GM12892 (cell line): Measurements from ENCODE around the gene ZNF605.
A peak's percentile ranks its signal among the peaks of the same experiment; 100 is the strongest.
"Not testable (repeated sequence)": the region's sequence is repeated elsewhere in the genome, so short reads cannot be mapped to it uniquely, and the experiment has no call there.

Experiments
- DNase-seq: peaks from one replicate; pipeline ENCODE4 v3.0.0; 2011; ENCODE audit not compliant: insufficient read length
- FAIRE-seq: peaks from 2 replicates; lab custom pipeline; 2011; peaks lifted over from hg19 to GRCh38; lab: Jason Lieb, UNC
- POLR2A ChIP-seq: IDR thresholded peaks from 2 replicates; pipeline ENCODE4 v1.6.1; 2011; ENCODE audit warnings: low read depth, low read length, control low read depth
- POLR2AphosphoS5 ChIP-seq: IDR thresholded peaks from 2 replicates; pipeline ENCODE4 v1.6.1; 2011; ENCODE audit warnings: low read depth, low read length, control low read depth
- TAF1 ChIP-seq: IDR thresholded peaks from 2 replicates; pipeline ENCODE4 v1.6.1; 2011; ENCODE audit warnings: low read depth, mild to moderate bottlenecking, control low read depth, low read length, borderline replicate concordance

ZNF605 gene

DNA sequence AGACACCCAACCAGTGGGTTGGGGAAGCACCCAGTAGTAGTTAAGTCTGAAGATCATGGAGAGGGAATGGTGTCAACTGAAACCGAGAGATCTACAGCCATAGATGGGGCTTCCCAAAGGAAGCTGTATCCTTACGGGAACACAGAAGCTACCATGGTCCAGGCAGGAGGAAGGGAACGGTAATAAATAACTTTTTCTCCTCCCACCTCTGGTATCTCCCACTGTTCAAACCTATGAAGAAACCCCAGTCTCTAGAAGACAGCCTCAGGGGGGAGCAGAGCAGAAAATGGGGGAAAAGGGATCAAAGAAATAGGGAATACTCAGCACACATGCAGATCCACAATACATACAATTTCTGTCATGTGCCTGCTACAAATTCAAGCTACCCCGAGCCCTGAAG is 33.4 kb downstream of the ZNF605 start:
- TF ChIP-seq TAF1 (no peak), POLR2A (no peak), POLR2AphosphoS5 (no peak)
- DNase-seq = no peak
- no peak for FAIRE-seq

GRCh38 chr12:132921685-132922084 is 34.4 kb downstream of the ZNF605 start:
- TF ChIP-seq TAF1 = no peak
- FAIRE-seq = no peak
- DNase-seq = no peak

GRCh38 chr12:132918680-132919079 is 37.4 kb downstream of the ZNF605 start:
- TF ChIP-seq POLR2A (no peak), POLR2AphosphoS5 (no peak), TAF1 (no peak)
- DNase-seq (no peak), FAIRE-seq (no peak)

GRCh38 chr12:132909030-132909368 is 47.1 kb downstream of the ZNF605 start:
- DNase-seq = no peak
- no peak for FAIRE-seq
- no peak for TF ChIP-seq POLR2A
- no peak for TF ChIP-seq TAF1
- no peak for TF ChIP-seq POLR2AphosphoS5

DNA sequence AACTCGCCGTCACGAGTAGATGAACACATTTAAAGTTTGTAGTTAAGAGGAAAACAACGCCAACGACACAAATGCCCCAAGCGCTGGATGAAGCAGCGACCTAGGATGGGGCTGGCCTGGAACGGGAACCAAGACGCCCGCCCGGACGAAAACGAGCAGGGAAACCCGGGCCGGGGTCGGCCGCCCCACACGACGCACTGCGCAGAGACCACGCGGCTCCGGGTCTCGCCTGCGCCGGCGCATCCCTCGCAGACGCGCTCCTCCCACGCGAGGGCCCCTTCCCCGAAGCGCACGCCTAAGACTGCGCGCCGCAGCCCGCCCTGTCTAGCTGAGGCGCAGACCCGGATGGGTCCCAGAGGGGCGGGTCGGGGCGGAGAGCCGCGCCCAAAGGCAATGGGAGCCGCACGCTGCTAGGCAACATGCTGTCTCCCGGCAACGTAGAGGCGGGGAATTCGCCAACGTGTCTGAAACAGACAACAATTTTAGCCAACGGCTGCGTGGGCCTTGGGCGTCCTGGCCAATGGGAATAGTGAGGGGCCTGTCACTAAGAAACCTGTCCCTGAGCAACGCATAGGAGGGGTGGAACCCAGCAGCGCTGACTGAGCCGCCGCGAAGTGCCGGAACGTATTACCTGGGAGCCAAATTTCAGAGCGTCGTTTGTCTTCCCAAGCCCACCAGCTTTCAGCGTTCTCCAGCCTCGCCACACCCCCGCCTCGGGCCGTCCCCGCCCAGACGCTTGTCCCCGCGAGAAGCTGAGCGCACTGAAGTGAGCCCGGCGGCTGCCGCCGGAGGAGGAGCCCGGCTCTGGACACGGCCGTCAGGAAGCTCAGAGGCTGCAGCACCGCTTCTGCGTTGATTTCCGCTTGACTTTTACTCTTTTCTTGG is 47.7 kb downstream of the ZNF605 start:
- peak; percentile 65 for FAIRE-seq
- DNase-seq = peak; percentile 70
- no peak for TF ChIP-seq POLR2AphosphoS5
- no peak for TF ChIP-seq TAF1
- TF ChIP-seq POLR2A = no peak

- DNase-seq, FAIRE-seq: not testable (repeated sequence)
These were observed 48.3 kb downstream of the ZNF605 start for GRCh38 chr12:132907789-132908144.

- TF ChIP-seq POLR2AphosphoS5 (no peak), TAF1 (no peak), POLR2A (no peak)
- DNase-seq (no peak), FAIRE-seq (no peak)
These were observed 48.9 kb downstream of the ZNF605 start for GRCh38 chr12:132907216-132907615.

DNA sequence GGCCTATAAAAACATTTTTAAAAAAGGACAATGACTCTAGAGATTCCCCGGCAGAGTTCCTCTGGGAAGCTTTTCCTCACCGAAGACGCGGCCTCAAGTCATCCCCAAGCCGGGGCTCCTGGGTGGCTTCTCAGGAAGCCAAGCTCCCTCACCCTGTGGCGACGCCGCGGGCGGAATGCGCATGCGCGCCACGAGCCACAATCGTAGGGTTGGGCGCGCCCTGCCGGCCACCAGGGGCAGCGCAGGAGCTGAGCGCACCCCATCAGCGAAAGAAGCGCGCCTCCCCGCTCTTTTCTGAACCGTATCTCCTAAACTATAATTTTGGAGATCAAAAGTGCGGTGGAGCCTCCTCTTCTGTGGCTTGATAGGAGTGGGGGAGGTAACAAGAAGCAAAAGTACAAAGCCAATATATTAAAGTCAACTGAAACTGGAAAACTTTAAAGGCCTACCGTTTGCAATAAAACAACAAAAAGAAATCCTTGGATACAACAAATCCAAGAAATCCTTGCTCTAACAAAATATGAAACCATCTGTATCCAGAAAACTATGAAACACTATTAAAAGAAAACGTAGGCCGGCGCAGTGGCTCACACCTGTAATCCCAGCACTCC is 51.3 kb downstream of the ZNF605 start:
- TF ChIP-seq TAF1 = no peak
- no peak for TF ChIP-seq POLR2AphosphoS5
- no peak for TF ChIP-seq POLR2A
- DNase-seq (peak; percentile 55), FAIRE-seq (no peak)

- FAIRE-seq (no peak), DNase-seq (no peak)
- TF ChIP-seq POLR2AphosphoS5 (no peak), TAF1 (no peak), POLR2A (no peak)
These were observed 57.1 kb downstream of the ZNF605 start for GRCh38 chr12:132899033-132899432.

DNA sequence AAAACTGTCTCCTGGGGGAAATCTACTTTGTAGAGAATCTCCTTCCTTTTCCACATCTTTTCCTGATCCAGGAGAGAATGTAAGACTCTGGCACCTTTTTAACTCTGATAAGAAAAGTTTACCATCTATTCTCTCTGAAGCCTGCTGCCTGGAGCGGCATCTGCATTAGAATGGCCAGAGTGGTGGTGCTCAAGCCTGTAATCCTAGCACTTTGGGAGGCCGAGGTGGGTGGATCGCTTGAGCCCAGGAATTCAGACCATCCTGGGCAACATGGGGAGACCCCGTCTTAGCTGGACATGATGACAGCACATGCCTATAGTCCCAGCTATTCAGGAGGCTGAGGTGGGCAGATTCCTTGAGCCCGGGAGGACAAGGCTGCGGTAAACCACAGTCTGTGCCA is 67.3 kb downstream of the ZNF605 start:
- DNase-seq = no peak
- FAIRE-seq = no peak
- TF ChIP-seq POLR2AphosphoS5 = no peak
- no peak for TF ChIP-seq TAF1
- no peak for TF ChIP-seq POLR2A

GRCh38 chr12:132887513-132888351 is 68.4 kb downstream of the ZNF605 start, which contains the start of gene CHFR:
Gene CHFR, minus strand, starts transcription at chr12:132887605. Its CDS starts 277 bp downstream, at chr12:132887328.
- peak; percentile 95 for FAIRE-seq
- peak; percentile 92 for DNase-seq
- peak; percentile 71; the same call in 1 of the 2 replicates for TF ChIP-seq TAF1
- TF ChIP-seq POLR2A = peak; percentile 77
- peak; percentile 51; the same call in 1 of the 2 replicates for TF ChIP-seq POLR2AphosphoS5
